VCaP (cell line): ENCODE data around the gene PGAM2.

Source experiments
- H3K27ac ChIP-seq: fragments of 450-650 bp; 2 replicates; pipeline ENCODE4 v1.5.1; 2017
- CTCF ChIP-seq: fragments of 450-650 bp; conservative IDR thresholded peaks from 2 replicates; pipeline ENCODE4 v1.5.1; 2017; ENCODE audit warnings: mild to moderate bottlenecking, moderate library complexity

The PGAM2 gene

GRCh38 chr7:44079331-44080021 is 14.1 kb upstream of the PGAM2 start:
- H3K27ac ChIP-seq = peak overlapping the region; percentile 10; the same call in 1 of the 2 replicates
- no peak for TF ChIP-seq CTCF

GRCh38 chr7:44078521-44078920 is 13.2 kb upstream of the PGAM2 start:
- H3K27ac ChIP-seq = no peak overlapping the region; the same call in 1 of the 2 replicates
- no peak for TF ChIP-seq CTCF

- no peak for TF ChIP-seq CTCF
- peak overlapping the region; percentile 19; the same call in 1 of the 2 replicates for H3K27ac ChIP-seq
These were observed 12.3 kb upstream of the PGAM2 start for GRCh38 chr7:44077681-44078091.

GRCh38 chr7:44077061-44077460 is 11.7 kb upstream of the PGAM2 start:
- 0 out of 2 replicates have a peak overlapping the region, but pooled peaks have one; percentile 19 for H3K27ac ChIP-seq

GRCh38 chr7:44076101-44076895 is 10.9 kb upstream of the PGAM2 start:
- no peak for TF ChIP-seq CTCF

More at GRCh38 chr7:44077061-44077460, 11.7 kb upstream of the PGAM2 start:
- no peak for TF ChIP-seq CTCF

GRCh38 chr7:44075296-44076075 is 10.1 kb upstream of the PGAM2 start:
- no peak for TF ChIP-seq CTCF
- peak overlapping the region; percentile 74 for H3K27ac ChIP-seq

More at GRCh38 chr7:44076101-44076895, 10.9 kb upstream of the PGAM2 start:
- H3K27ac ChIP-seq = peak overlapping the region; percentile 74

GRCh38 chr7:44074349-44074695 is 9.0 kb upstream of the PGAM2 start:
- no peak for TF ChIP-seq CTCF
- H3K27ac ChIP-seq = peak overlapping the region; percentile 74
